ENCODE measurements around the gene HDAC9. TPM values are rescaled to one million over a fixed set of nuclear protein-coding genes. Genes with fewer than 3 reads are reported as not detected.

Gene HDAC9
- total RNA-seq, 4 donors from 2014 or later: 51.2 to 194 (median 106) TPM

- no peak for ATAC-seq
- H3K36me3 ChIP-seq: no peaks in the 10 kb centered on the region
- no peak overlapping the region for H3K4me3 ChIP-seq
- 14 to 68% methylated on average over 1 of the region's 1 CpG for WGBS, 2 donors (ENCODE audit: low coverage in 1 of 2)
- no peaks in the 10 kb centered on the region for H3K27me3 ChIP-seq
- TF ChIP-seq POLR2AphosphoS5 (IDR thresholded peaks at IDR 0.05) (no peak), POLR2A (IDR thresholded peaks at IDR 0.05) (no peak), EP300 (IDR thresholded peaks at IDR 0.05) (no peak), CTCF (IDR thresholded peaks at IDR 0.05) (no peak)
- peaks cover 0 to 5% (median 0%) of the 10 kb centered on the region in 3 donors for H3K9me3 ChIP-seq
- H3K4me1 ChIP-seq: peaks cover 0 to 18% (median 3%) of the 10 kb centered on the region in 3 donors
- H3K27ac ChIP-seq: no peak overlapping the region
Measured at GRCh38 chr7:18467011-18467410, 28.5 kb upstream of the HDAC9 start.

- Histone ChIP-seq H3K27ac (no peak overlapping the region), H3K4me3 (no peak overlapping the region), H3K36me3 (no peaks in the 10 kb centered on the region), H3K4me1 (peaks cover 0 to 19% (median 3%) of the 10 kb centered on the region in 3 donors), H3K27me3 (no peaks in the 10 kb centered on the region), H3K9me3 (peaks cover 0 to 5% (median 0%) of the 10 kb centered on the region in 3 donors)
- no peak for ATAC-seq
- TF ChIP-seq EP300 (IDR thresholded peaks at IDR 0.05): no peak
- TF ChIP-seq POLR2A (IDR thresholded peaks at IDR 0.05): no peak
- no peak for TF ChIP-seq CTCF (IDR thresholded peaks at IDR 0.05)
Measured at GRCh38 chr7:18468795-18469194, 26.8 kb upstream of the HDAC9 start.

GRCh38 chr7:18469316-18469715, 26.2 kb upstream of the HDAC9 start:
- 30 to 31% methylated on average over 1 of the region's 1 CpG for WGBS, 2 donors (ENCODE audit: low coverage in 1 of 2)
- Histone ChIP-seq H3K9me3 (peaks cover 0 to 5% (median 0%) of the 10 kb centered on the region in 3 donors), H3K27ac (no peak overlapping the region), H3K4me3 (no peak overlapping the region), H3K36me3 (no peaks in the 10 kb centered on the region), H3K27me3 (no peaks in the 10 kb centered on the region), H3K4me1 (peaks cover 0 to 19% (median 3%) of the 10 kb centered on the region in 3 donors)
- TF ChIP-seq CTCF (IDR thresholded peaks at IDR 0.05): no peak
- no peak for TF ChIP-seq EP300 (IDR thresholded peaks at IDR 0.05)
- no peak for TF ChIP-seq POLR2A (IDR thresholded peaks at IDR 0.05)
- TF ChIP-seq POLR2AphosphoS5 (IDR thresholded peaks at IDR 0.05): no peak
- ATAC-seq: no peak

GRCh38 chr7:18471476-18472160, 23.9 kb upstream of the HDAC9 start:
- H3K4me1 ChIP-seq: peaks cover 0 to 29% (median 3%) of the 10 kb centered on the region in 3 donors
- no peaks in the 10 kb centered on the region for H3K9me3 ChIP-seq
- TF ChIP-seq EP300 (IDR thresholded peaks at IDR 0.05) (no peak), POLR2AphosphoS5 (IDR thresholded peaks at IDR 0.05) (no peak), CTCF (IDR thresholded peaks at IDR 0.05) (no peak), POLR2A (IDR thresholded peaks at IDR 0.05) (no peak)
- no peaks in the 10 kb centered on the region for H3K36me3 ChIP-seq
- no peak overlapping the region for H3K27ac ChIP-seq
- no peaks in the 10 kb centered on the region for H3K27me3 ChIP-seq
- no peak for ATAC-seq
- no peak overlapping the region for H3K4me3 ChIP-seq

GRCh38 chr7:18472161-18472483, 23.4 kb upstream of the HDAC9 start:
- ATAC-seq: no peak
- Histone ChIP-seq H3K27me3 (no peaks in the 10 kb centered on the region), H3K27ac (no peak overlapping the region), H3K9me3 (no peaks in the 10 kb centered on the region), H3K4me3 (no peak overlapping the region), H3K36me3 (no peaks in the 10 kb centered on the region), H3K4me1 (peaks cover 0 to 29% (median 3%) of the 10 kb centered on the region in 3 donors)
- 93 to 100% methylated on average over 2 of the region's 2 CpGs for WGBS, 2 donors (ENCODE audit: low coverage in 1 of 2)
- TF ChIP-seq POLR2AphosphoS5 (IDR thresholded peaks at IDR 0.05) (no peak), EP300 (IDR thresholded peaks at IDR 0.05) (no peak), CTCF (IDR thresholded peaks at IDR 0.05) (no peak), POLR2A (IDR thresholded peaks at IDR 0.05) (no peak)

Measured in gastroesophageal sphincter (tissue), 4 donors.